ENCODE measurements around the gene SLC30A5.
"Not testable (repeated sequence)": the region's sequence is repeated elsewhere in the genome, so short reads cannot be mapped to it uniquely, and the experiment has no call there.

Gene SLC30A5

GRCh38 chr5:69103521-69103920 is 9.7 kb downstream of the SLC30A5 start:
- no peak for DNase-seq (ENCODE audit: low read depth in 2 of 3, low spot score in 1 of 3)

- DNase-seq (ENCODE audit: low read depth in 2 of 3, low spot score in 1 of 3), result no peak
Measured at GRCh38 chr5:69105996-69106906, 12.4 kb downstream of the SLC30A5 start.

GRCh38 chr5:69108367-69108766 is 14.6 kb downstream of the SLC30A5 start:
- not testable (repeated sequence) for DNase-seq (ENCODE audit: low read depth in 2 of 3, low spot score in 1 of 3)

- no peak for DNase-seq (ENCODE audit: low read depth in 2 of 3, low spot score in 1 of 3)
Measured at GRCh38 chr5:69113851-69114250, 20.0 kb downstream of the SLC30A5 start.

GRCh38 chr5:69115526-69115925 is 21.7 kb downstream of the SLC30A5 start:
- no peak for DNase-seq (ENCODE audit: low read depth in 2 of 3, low spot score in 1 of 3)

GRCh38 chr5:69129413-69129812 is 35.6 kb downstream of the SLC30A5 start:
- DNase-seq (ENCODE audit: low read depth in 2 of 3, low spot score in 1 of 3), result no peak

GRCh38 chr5:69130241-69130640 is 36.4 kb downstream of the SLC30A5 start:
- no peak for DNase-seq (ENCODE audit: low read depth in 2 of 3, low spot score in 1 of 3)

- DNase-seq (ENCODE audit: low read depth in 2 of 3, low spot score in 1 of 3), result no peak
Measured at GRCh38 chr5:69131304-69131703, 37.5 kb downstream of the SLC30A5 start.

- DNase-seq (ENCODE audit: low read depth in 2 of 3, low spot score in 1 of 3), result no peak
Measured at GRCh38 chr5:69134126-69134525, 40.3 kb downstream of the SLC30A5 start.

- no peak for DNase-seq (ENCODE audit: low read depth in 2 of 3, low spot score in 1 of 3)
Measured at GRCh38 chr5:69136293-69136692, 42.5 kb downstream of the SLC30A5 start.

GRCh38 chr5:69137208-69137607 is 43.4 kb downstream of the SLC30A5 start:
- not testable (repeated sequence) for DNase-seq (ENCODE audit: low read depth in 2 of 3, low spot score in 1 of 3)

GRCh38 chr5:69137807-69138206 is 44.0 kb downstream of the SLC30A5 start:
- no peak for DNase-seq (ENCODE audit: low read depth in 2 of 3, low spot score in 1 of 3)

GRCh38 chr5:69138766-69139165 is 45.0 kb downstream of the SLC30A5 start:
- no peak for DNase-seq (ENCODE audit: low read depth in 2 of 3, low spot score in 1 of 3)

GRCh38 chr5:69140239-69140638 is 46.4 kb downstream of the SLC30A5 start:
- not testable (repeated sequence) for DNase-seq (ENCODE audit: low read depth in 2 of 3, low spot score in 1 of 3)

GRCh38 chr5:69140827-69141226 is 47.0 kb downstream of the SLC30A5 start:
- no peak for DNase-seq (ENCODE audit: low read depth in 2 of 3, low spot score in 1 of 3)

GRCh38 chr5:69148576-69148975 is 54.8 kb downstream of the SLC30A5 start:
- not testable (repeated sequence) for DNase-seq (ENCODE audit: low read depth in 2 of 3, low spot score in 1 of 3)

GRCh38 chr5:69148981-69149675 is 55.3 kb downstream of the SLC30A5 start:
- DNase-seq (ENCODE audit: low read depth in 2 of 3, low spot score in 1 of 3), result no peak

GRCh38 chr5:69149676-69150010 is 55.8 kb downstream of the SLC30A5 start:
- no peak for DNase-seq (ENCODE audit: low read depth in 2 of 3, low spot score in 1 of 3)

- DNase-seq (ENCODE audit: low read depth in 2 of 3, low spot score in 1 of 3), result no peak
Measured at GRCh38 chr5:69152731-69153130, 58.9 kb downstream of the SLC30A5 start.

GRCh38 chr5:69156456-69156855 is 62.6 kb downstream of the SLC30A5 start:
- DNase-seq (ENCODE audit: low read depth in 2 of 3, low spot score in 1 of 3), result no peak

- no peak for DNase-seq (ENCODE audit: low read depth in 2 of 3, low spot score in 1 of 3)
Measured at GRCh38 chr5:69158039-69158438, 64.2 kb downstream of the SLC30A5 start.

GRCh38 chr5:69160651-69161050 is 66.8 kb downstream of the SLC30A5 start:
- no peak for DNase-seq (ENCODE audit: low read depth in 2 of 3, low spot score in 1 of 3)
